Embryonic facial prominence (tissue), 1 donor: ENCODE measurements around the gene SLC12A9.
"Not testable (repeated sequence)": the region's sequence is repeated elsewhere in the genome, so short reads cannot be mapped to it uniquely, and the experiment has no call there.

Experiments used
- DNase-seq: peaks from one replicate; pipeline ENCODE4 v3.0.0-alpha.2; 2016; ENCODE audit errors: extremely low spot score

The SLC12A9 gene, protein sequence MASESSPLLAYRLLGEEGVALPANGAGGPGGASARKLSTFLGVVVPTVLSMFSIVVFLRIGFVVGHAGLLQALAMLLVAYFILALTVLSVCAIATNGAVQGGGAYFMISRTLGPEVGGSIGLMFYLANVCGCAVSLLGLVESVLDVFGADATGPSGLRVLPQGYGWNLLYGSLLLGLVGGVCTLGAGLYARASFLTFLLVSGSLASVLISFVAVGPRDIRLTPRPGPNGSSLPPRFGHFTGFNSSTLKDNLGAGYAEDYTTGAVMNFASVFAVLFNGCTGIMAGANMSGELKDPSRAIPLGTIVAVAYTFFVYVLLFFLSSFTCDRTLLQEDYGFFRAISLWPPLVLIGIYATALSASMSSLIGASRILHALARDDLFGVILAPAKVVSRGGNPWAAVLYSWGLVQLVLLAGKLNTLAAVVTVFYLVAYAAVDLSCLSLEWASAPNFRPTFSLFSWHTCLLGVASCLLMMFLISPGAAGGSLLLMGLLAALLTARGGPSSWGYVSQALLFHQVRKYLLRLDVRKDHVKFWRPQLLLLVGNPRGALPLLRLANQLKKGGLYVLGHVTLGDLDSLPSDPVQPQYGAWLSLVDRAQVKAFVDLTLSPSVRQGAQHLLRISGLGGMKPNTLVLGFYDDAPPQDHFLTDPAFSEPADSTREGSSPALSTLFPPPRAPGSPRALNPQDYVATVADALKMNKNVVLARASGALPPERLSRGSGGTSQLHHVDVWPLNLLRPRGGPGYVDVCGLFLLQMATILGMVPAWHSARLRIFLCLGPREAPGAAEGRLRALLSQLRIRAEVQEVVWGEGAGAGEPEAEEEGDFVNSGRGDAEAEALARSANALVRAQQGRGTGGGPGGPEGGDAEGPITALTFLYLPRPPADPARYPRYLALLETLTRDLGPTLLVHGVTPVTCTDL

GRCh38 chr7:100852048-100852872 lies at the start of gene SLC12A9:
TSS of gene SLC12A9 (plus strand) at chr7:100852713. CDS start at chr7:100854198, 1,485 bp downstream.
- peak; percentile 83 for DNase-seq

- DNase-seq: no peak
Measured at GRCh38 chr7:100802951-100803350, 49.6 kb upstream of the SLC12A9 start.

DNA sequence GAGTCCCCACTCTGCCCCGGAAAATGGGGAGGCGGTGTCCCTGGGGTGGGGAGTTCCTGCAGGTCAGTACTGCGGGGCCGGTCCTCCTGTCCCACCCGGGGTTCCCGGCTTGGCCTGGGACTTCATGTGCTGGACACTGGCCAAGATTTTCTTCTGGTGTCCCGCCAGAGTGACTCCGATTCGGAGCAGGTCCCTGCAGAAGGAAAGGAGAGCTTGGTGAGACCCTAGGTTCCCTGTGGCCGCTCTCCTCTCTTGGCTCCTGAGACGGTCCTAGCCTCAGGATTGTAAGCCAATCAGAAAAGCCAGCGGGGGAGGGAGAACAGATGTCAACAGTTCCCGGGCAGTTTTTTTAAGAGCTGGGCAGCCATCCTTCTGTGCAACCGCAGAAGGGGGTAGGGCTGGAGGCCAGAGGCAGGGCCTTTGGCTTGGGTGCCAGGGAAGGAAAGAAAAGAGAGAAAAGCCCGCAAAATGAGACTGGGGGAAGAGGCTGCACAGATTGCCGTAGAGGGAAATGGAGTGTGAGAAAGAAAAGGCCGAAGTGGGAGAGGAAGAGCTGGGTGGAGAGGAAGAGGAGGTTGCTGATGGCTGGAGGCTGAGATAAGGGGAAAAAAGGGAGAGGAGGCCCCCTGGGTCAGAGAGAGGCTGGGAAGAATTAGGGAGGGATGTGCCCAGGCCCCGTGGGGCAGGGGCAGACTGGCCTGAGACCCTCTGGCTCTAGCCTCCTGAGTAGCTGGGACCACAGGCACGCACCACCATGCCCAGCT lies 48.9 kb upstream of the SLC12A9 start:
- peak; percentile 53 for DNase-seq

DNA sequence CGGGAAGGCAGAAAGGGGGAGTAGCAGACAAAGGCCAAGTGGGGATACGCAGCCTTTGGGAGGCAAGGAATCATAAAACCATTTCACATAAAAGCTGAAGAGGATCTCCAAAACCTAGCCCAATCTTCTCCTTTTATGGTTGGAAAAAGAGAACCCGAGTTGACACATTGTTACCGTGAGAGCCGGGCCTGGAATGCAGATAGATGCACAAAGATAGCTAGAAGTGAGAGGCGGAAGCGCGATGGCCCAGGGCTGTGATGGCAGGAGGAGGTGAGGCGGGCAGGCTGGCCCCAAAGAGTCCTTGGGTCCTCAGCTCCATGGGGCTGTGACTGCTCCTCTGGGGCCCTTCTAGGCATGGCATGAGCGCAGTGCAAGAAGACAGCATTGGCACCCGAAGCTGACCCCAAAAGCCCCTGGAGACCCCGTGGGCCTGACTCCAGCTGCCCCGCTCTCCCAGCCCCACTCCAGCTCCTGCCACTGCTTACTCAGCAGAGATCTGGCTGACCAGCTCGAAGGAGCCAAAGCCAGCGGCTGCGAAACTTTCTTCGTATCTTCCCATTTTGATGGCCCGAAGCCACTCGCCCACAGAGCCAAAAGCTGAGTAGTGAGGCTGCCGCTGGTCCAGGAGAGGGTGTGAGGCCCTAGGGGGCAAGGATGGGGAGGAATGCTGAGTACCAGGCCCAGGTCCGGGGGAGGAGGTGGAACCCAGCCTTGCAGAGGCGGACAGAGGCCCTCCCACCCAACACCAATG lies 47.7 kb upstream of the SLC12A9 start:
- no peak for DNase-seq

DNA sequence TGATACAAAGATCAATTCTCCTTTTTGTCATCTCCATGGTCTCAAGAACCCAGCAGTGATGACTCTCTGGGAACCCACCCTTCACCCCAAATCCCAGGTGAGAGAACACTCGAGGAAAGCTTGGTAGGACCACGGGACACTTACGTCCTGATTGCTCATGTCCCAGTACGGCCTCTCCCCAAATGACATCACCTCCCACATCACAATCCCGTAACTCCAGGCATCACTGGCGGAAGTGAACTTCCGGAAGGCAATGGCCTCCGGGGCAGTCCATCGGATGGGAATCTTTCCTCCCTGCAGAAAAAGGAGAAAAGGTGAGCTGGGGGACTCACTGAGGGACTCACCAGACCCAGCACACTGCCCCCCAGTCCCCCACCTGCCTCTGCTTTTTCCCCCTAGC lies 46.2 kb upstream of the SLC12A9 start:
- DNase-seq: no peak

DNA sequence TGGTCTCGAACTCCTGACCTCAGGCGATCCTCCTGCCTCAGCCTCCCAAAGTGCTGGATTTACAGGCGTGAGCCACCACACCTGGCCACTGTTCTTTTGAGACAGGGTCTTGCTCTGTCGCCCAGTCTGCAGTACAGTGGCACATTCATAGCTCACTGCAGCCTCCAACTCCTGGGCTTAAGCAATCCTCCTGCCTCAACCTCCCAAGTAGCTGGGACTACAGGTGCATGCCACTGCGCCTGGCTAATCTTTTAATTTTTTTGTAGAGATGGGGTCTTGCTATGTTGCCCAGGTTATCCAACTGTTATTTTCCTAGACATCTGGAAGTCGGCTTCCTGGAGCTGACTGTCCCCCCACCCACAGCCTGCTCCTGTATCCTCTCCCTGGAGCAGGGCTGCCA lies 45.6 kb upstream of the SLC12A9 start:
- DNase-seq: not testable (repeated sequence)

DNA sequence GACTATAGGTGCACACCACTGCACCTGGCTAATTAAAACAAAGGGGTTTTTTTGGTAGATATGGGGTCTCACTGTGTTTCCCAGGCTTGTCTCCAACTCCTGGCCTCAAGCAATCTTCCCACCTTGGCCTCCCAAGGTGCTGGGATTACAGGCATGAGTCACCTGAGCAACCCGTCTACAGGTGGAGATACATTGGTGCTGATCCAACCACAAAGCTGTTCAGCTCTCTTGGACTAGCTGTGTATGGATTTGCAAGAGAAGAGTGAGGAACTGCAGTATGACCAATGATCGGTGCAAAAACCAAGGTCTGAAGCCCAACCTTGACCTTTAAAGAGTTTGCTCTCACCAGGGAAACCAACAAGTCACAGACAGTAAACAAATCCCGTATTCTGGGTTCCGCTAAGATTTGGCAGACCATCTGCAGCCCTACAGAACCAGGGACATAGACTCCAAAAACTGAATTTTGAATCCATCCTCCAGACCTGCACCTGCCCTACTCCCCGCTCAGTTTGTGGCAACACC lies 44.1 kb upstream of the SLC12A9 start:
- no peak for DNase-seq

DNA sequence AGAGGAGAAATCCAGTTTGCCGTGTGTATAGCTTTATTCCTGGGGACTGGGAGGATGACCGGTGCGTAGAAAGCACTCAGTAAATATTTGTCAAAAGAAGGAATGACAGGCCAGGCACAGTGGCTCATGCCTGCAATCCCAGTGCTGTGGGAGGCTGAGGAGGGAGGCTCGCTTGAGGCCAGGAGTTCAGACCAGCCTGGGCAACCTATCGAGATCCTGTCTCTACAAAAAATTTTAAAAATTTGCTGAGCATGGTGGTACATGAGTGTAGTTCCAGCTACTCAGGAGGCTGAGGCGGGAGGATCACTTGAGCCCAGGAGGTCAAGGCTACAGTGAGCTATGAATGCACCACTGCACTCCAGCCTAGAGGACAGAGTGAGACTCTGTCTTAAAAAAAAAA lies 41.0 kb upstream of the SLC12A9 start:
- DNase-seq: no peak

DNA sequence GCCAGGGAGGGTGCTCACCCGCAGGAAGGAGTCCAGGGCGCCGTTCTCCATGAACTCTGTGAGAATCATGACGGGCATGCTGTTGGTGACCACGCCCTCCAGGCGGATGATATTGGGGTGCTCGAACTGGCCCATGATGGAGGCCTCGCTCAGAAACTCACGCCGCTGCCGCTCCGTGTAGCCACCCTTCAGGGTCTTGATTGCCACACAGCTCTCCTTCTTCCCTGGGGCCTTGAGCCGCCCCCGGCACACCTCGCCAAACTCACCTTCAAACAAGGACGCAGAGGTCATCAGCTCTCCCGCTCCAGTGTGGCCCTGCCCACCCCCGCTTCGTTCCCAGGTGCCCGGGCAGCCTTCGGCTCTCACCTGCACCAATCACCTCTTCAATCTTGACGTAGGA lies 39.8 kb upstream of the SLC12A9 start:
- DNase-seq: no peak

- not testable (repeated sequence) for DNase-seq
Measured at GRCh38 chr7:100816515-100816914, 36.0 kb upstream of the SLC12A9 start.

DNA sequence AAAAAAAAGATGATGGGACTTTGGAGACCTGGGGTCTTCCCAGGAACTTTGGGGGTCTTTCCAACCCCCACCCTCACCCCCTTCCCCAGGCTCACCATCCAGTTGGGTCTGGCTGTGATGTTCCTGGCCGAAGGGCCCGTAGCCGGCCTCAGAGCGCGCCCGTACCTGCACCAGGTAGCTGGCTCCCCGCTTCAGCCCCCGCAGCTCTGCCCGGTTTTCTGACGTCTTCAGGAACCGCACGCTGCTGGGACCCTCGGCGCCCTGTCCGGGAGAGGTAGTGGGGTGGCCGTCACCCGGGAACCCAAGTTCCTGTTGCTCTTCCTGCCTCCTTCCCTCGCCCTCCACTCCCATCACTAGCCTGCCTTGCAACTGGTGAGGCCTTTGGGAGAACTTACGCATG lies 35.4 kb upstream of the SLC12A9 start:
- no peak for DNase-seq

DNA sequence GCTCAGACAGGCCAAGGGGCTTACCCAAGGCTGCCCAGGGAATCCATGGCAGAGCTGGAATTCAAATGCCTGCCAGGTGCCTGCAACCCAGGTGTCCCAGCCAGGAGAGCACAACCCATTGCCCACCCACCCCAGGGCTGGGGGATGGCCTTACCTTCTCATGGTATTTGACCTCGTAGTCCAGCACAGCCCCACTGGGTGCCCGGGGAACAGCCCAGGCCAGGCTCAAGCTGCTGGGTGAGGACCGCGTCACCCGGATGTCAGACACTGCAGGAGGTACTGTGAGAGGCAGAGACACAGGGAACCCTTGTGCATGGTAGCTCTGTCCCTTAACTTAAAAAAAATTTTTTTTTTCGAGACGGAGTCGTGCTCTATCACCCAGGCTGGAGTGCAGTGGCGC lies 34.1 kb upstream of the SLC12A9 start:
- DNase-seq: no peak

DNA sequence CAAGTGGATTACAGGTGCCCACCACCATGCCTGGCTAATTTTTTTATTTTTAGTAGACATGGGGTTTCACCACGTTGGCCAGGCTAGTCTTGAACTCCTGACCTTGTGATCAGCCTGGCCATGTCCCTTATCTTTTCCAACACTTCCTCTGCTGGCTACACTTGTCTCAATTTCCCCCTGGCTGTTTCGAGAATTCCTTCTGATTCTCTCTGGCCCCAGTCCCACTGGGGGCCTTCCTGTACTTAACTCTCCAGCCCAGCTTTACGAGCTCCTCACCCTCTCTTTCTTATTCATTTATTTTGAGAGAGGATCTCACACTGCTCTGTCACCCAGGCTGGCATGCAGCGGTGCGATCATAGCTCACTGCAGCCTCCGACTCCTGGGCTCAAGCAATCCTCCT lies 33.7 kb upstream of the SLC12A9 start:
- no peak for DNase-seq

DNA sequence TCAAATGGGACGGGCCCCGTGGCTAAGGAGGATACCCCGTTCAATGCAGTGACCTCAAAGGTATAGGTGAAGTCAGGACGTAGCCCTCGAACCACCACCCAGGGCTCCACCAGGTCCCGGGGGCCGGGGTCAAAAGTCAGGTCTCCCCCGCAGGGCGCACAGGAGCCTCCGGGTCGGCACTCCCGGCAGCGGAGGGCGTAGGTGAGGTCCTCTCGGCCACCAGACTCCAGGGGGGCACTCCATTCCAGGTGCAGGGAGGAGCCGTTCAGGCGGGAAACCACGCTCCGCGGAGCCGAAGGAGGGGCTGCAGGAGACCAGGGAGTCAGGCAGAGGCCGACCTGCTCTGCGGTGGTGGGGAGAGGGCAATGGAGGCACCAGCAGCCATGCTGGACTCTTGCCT lies 32.9 kb upstream of the SLC12A9 start:
- DNase-seq: no peak

DNA sequence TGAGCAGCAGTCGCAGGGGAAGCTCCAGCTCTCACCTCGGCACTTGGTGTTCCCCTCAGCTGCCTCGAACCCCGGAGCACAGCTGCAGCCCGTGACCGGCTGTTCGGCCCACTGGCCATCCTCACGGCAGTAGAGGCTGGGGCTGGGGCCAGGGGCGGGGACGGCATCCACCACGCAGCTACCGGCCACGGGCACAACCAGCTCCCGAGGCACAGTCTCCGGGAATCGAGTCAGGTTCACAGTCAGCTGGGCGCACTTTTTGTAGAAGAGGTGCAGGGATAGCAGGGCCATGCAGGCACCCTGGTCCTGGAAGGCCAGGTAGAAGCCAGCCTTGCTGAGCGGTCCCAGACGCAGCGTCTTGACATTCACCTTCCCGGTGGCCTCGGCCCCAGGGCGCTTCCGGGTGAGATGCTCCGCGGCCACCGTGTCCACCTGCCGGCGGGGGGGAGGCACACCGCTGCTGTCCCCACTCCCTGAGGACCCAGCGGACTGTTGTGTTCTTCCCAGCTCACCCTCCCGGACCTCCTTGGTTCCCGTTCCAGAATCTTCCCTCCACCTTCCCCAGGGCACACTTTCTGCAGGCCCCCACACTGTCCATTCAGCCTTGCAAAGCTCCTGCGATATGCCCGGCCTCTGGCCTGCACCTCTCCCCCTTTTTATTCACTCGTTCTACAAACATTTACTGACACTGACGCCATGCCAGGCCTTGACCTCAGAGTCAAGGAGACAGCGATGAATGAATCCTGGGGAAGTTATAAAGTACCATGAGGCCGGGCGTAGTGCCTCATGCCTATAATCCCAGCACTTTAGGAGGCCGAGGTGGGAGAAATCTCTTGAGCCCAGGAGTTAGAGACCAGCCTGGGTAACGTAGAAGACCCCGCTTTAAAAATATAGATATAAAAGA lies 30.0 kb upstream of the SLC12A9 start:
- no peak for DNase-seq

DNA sequence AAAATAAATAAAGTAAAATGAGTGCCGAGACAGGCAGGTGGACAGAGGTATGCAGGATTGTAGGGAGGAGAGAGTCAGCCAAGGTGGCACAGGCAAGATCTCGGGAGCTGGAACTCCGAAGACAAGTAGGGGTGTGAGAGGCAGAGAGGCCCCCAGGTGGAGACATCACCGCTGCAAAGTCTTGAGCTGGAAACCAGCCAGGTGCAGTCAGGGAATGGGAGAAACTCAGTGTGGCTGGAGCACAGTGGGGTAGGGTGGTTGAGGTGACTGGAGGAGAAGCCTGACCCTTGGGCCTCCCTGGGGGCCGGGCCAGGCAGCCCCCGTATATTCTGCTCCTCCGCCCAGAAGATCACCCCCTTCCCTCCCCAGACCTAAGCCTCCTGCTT lies 29.4 kb upstream of the SLC12A9 start:
- DNase-seq: no peak

- no peak for DNase-seq
Measured at GRCh38 chr7:100823534-100823933, 29.0 kb upstream of the SLC12A9 start.

GRCh38 chr7:100824499-100825214 lies 27.9 kb upstream of the SLC12A9 start:
- no peak for DNase-seq
